Measurements from ENCODE around the gene FNDC3B.

FNDC3B gene

DNA sequence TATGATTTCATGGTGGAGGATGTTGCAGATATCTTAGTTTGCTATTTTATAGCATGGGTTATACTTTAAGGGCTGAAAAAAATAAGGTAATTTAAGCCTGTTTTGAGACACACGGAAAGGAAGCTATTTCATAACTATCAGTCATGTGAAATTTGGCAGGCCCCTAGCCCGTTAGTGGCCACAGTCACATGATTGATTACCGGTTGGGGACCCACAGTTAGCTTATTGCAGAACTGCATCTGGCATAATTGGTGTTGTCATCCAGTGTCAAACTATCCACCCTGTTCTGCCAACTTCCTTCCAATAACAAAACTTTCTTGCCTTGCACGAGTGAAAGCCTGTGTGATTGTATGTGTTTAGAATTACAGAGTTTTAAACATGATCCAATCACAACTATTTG lies 35.2 kb downstream of the FNDC3B start:
- TF ChIP-seq TAF1 (IDR thresholded peaks at IDR 0.05; ENCODE audit: borderline replicate concordance, insufficient read depth, low read length) (no peak), POLR2AphosphoS5 (IDR thresholded peaks at IDR 0.05; ENCODE audit: low read depth, low read length) (no peak), SIN3A (IDR thresholded peaks at IDR 0.05; ENCODE audit: borderline replicate concordance, insufficient read depth, low read length) (no peak), FOXP2 (optimal IDR thresholded peaks at IDR 0.05; ENCODE audit: borderline replicate concordance, extremely low read depth, extremely low read length, insufficient read depth) (no peak)
- TF ChIP-seq, protein P1, sequence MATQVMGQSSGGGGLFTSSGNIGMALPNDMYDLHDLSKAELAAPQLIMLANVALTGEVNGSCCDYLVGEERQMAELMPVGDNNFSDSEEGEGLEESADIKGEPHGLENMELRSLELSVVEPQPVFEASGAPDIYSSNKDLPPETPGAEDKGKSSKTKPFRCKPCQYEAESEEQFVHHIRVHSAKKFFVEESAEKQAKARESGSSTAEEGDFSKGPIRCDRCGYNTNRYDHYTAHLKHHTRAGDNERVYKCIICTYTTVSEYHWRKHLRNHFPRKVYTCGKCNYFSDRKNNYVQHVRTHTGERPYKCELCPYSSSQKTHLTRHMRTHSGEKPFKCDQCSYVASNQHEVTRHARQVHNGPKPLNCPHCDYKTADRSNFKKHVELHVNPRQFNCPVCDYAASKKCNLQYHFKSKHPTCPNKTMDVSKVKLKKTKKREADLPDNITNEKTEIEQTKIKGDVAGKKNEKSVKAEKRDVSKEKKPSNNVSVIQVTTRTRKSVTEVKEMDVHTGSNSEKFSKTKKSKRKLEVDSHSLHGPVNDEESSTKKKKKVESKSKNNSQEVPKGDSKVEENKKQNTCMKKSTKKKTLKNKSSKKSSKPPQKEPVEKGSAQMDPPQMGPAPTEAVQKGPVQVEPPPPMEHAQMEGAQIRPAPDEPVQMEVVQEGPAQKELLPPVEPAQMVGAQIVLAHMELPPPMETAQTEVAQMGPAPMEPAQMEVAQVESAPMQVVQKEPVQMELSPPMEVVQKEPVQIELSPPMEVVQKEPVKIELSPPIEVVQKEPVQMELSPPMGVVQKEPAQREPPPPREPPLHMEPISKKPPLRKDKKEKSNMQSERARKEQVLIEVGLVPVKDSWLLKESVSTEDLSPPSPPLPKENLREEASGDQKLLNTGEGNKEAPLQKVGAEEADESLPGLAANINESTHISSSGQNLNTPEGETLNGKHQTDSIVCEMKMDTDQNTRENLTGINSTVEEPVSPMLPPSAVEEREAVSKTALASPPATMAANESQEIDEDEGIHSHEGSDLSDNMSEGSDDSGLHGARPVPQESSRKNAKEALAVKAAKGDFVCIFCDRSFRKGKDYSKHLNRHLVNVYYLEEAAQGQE (IDR thresholded peaks at IDR 0.05; ENCODE audit: insufficient read depth in 1 of 2, low read depth in 2 of 2, low read length in 2 of 2), result no peak

DNA sequence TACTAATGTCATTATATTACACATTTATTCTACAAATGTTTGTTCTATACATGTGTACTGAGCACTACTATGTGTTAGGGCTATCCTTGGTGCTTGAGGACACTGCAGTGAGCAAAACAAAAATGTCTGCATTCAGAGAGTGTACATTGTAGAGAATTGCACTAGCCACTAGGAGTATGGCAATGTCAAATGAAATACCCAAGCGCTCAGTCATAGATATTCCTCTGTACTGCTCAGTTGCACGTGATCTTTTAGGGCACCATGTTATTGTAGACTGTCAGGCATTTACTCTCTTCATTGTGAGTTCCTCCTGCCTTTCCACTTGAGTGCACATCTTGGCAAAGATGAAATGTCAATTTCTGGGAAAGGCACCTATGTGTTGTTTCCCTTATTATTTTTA lies 36.8 kb downstream of the FNDC3B start:
- TF ChIP-seq FOXP2 (optimal IDR thresholded peaks at IDR 0.05; ENCODE audit: borderline replicate concordance, extremely low read depth, extremely low read length, insufficient read depth), result no peak
- TF ChIP-seq, protein P1 (IDR thresholded peaks at IDR 0.05; ENCODE audit: insufficient read depth in 1 of 2, low read depth in 2 of 2, low read length in 2 of 2), result no peak
- no peak for TF ChIP-seq SIN3A (IDR thresholded peaks at IDR 0.05; ENCODE audit: borderline replicate concordance, insufficient read depth, low read length)
- no peak for TF ChIP-seq POLR2AphosphoS5 (IDR thresholded peaks at IDR 0.05; ENCODE audit: low read depth, low read length)
- TF ChIP-seq TAF1 (IDR thresholded peaks at IDR 0.05; ENCODE audit: borderline replicate concordance, insufficient read depth, low read length), result no peak

DNA sequence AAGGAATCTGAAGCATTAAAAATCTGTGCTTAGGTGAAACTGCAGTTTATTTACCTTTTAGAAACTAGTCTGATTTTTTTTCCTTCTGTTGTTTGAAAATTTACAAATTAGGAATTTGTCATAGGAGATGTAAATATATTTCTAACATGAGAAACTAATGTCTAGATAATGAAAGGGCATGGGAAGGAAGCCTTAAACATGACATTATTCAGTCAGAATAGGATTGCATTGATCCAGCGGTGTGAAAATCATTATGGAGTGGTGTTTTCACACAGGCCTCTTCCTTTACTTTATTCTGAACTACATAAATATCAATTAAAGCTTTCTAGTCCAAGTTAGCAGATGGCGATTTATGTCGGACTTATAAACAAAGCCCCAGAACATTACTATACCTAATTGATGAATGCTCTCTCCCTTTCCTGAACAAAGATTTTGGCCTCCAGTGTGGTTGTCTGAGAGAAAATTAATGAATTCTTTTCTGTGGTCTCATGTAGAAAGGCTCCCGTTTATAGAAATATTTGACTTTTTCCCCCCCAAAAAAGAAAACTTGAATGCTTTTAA lies 37.9 kb downstream of the FNDC3B start:
- TF ChIP-seq POLR2AphosphoS5 (IDR thresholded peaks at IDR 0.05; ENCODE audit: low read depth, low read length) (no peak), SIN3A (IDR thresholded peaks at IDR 0.05; ENCODE audit: borderline replicate concordance, insufficient read depth, low read length) (no peak), FOXP2 (optimal IDR thresholded peaks at IDR 0.05; ENCODE audit: borderline replicate concordance, extremely low read depth, extremely low read length, insufficient read depth) (no peak), TAF1 (IDR thresholded peaks at IDR 0.05; ENCODE audit: borderline replicate concordance, insufficient read depth, low read length) (no peak)
- TF ChIP-seq, protein P1 (IDR thresholded peaks at IDR 0.05; ENCODE audit: insufficient read depth in 1 of 2, low read depth in 2 of 2, low read length in 2 of 2), result no peak

DNA sequence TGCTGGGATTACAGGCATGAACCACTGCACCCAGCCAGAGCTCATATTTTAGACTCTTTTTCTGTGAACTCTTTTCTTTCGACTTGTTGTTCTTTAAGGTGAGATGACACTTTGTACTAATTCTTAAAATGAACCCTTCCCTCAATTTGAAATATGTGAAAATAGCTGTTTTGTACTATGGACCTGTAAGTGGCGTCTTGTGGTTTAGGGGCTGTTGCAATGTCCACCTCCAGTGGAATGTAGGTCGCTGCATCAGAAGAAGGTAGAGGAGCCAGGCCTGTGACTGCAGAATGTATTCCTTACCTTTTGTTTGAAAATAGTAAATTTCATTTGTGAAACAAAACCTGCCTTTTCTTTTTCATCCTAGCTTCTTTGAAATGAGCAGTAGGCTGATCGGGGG lies 38.9 kb downstream of the FNDC3B start:
- TF ChIP-seq POLR2AphosphoS5 (IDR thresholded peaks at IDR 0.05; ENCODE audit: low read depth, low read length) (no peak), FOXP2 (optimal IDR thresholded peaks at IDR 0.05; ENCODE audit: borderline replicate concordance, extremely low read depth, extremely low read length, insufficient read depth) (no peak), SIN3A (IDR thresholded peaks at IDR 0.05; ENCODE audit: borderline replicate concordance, insufficient read depth, low read length) (no peak), TAF1 (IDR thresholded peaks at IDR 0.05; ENCODE audit: borderline replicate concordance, insufficient read depth, low read length) (no peak)
- TF ChIP-seq, protein P1 (IDR thresholded peaks at IDR 0.05; ENCODE audit: insufficient read depth in 1 of 2, low read depth in 2 of 2, low read length in 2 of 2), result no peak

Data from PFSK-1 (cell line).